Neutrophil (primary cell): ENCODE measurements around the gene FLVCR2.

ENCODE experiments used
- H3K27ac ChIP-seq: fragments of 200-600 bp; sonication (generic); 2 replicates; pipeline ENCODE4 v1.5.1; 2016; ENCODE audit warnings: mild to moderate bottlenecking, moderate library complexity
- H3K27me3 ChIP-seq: fragments of 200-600 bp; sonication (generic); 2 replicates; pipeline ENCODE4 v1.6.0; 2016; ENCODE audit warnings: mild to moderate bottlenecking
- H3K36me3 ChIP-seq: fragments of 200-600 bp; sonication (generic); 2 replicates; pipeline ENCODE4 v1.5.1; 2017
- H3K4me1 ChIP-seq, 2 experiments: fragments of 200-600 bp in 1 of 2; sonication (generic) in 1 of 2; 1 replicate in 1 of 2; 2 replicates in 1 of 2; pipeline versions ENCODE4 v1.5.1 to v1.6.1; 2013 to 2016; ENCODE audit warnings: low read depth in 1 of 2, low read length in 1 of 2, mild to moderate bottlenecking in 1 of 2, moderate library complexity in 1 of 2; ENCODE audit not compliant: control insufficient read depth in 1 of 2, insufficient read depth in 1 of 2
- H3K4me3 ChIP-seq, 2 experiments: fragments of 200-600 bp in 1 of 2; sonication (generic) in 1 of 2; 1 replicate in 1 of 2; 2 replicates in 1 of 2; pipeline ENCODE4 v1.5.1; 2013 to 2016; ENCODE audit warnings: low read depth in 1 of 2, low read length in 1 of 2, mild to moderate bottlenecking in 1 of 2, moderate library complexity in 1 of 2
- H3K9me3 ChIP-seq: fragments of 200-600 bp; sonication (generic); 2 replicates; pipeline ENCODE4 v1.5.1; 2016
- CTCF ChIP-seq: fragments of 200-600 bp; sonication (generic); IDR thresholded peaks from 2 replicates; pipeline ENCODE4 v1.5.1; 2016; ENCODE audit warnings: antibody characterized with exemption

The FLVCR2 gene

DNA sequence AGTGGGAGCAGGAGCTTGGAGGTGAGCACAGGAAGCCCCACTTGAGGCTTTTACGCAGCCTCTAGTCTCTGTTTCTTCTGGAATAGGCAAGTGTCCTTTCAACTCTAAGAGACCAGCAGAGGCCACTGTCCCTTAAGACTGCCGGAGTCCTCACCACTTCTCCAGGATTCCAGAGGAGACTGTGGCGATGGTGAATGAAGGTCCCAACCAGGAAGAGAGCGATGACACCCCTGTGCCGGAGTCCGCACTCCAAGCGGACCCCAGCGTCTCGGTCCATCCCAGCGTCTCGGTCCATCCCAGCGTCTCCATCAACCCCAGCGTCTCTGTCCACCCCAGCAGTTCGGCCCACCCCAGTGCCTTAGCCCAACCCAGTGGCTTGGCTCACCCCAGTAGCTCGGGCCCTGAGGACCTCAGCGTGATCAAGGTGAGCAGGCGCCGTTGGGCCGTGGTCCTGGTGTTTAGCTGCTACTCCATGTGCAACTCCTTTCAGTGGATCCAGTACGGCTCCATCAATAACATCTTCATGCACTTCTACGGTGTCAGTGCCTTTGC lies 442 bp downstream of the FLVCR2 start:
- peaks cover 19% of the 10 kb centered on the region for H3K27me3 ChIP-seq
- H3K27ac ChIP-seq = peak overlapping the region; percentile 56
- peak overlapping the region; percentile 65 for H3K4me3 ChIP-seq
- H3K36me3 ChIP-seq = no peaks in the 10 kb centered on the region
- peaks cover 18 to 24% of the 10 kb centered on the region in 2 experiments for H3K4me1 ChIP-seq
- no peaks in the 10 kb centered on the region for H3K9me3 ChIP-seq
- no peak for TF ChIP-seq CTCF

- no peaks in the 10 kb centered on the region for H3K9me3 ChIP-seq
- H3K4me1 ChIP-seq = peaks cover 18 to 24% of the 10 kb centered on the region in 2 experiments
- H3K27me3 ChIP-seq = peaks cover 19% of the 10 kb centered on the region
- H3K27ac ChIP-seq = no peak overlapping the region
- H3K4me3 ChIP-seq = peak overlapping the region; percentile 65
- no peaks in the 10 kb centered on the region for H3K36me3 ChIP-seq
- TF ChIP-seq CTCF = no peak
Measured at GRCh38 chr14:75579338-75579864, 981 bp downstream of the FLVCR2 start.

DNA sequence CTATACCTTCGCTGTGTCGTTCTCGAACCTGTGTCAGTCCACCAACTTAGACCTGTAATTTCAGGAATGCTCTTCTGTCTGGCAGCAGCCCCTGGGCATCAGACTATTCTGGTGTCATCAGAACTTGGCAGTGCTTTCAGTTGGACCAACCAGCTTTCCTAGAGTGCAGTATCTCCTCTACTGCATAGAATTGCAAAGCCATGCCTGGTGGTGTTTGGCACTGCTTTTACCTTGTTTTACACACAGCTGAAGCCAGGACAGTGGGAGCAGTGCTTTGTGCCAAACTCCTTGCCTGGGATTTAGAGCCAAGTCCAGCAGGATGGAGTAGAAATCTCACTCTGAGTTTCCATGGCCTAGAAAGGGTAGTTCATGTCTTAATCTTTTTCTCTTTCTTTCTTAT lies 1.5 kb downstream of the FLVCR2 start:
- Histone ChIP-seq H3K27ac (no peak overlapping the region), H3K4me3 (no peak overlapping the region), H3K9me3 (no peaks in the 10 kb centered on the region), H3K36me3 (no peaks in the 10 kb centered on the region), H3K4me1 (peaks cover 18 to 24% of the 10 kb centered on the region in 2 experiments), H3K27me3 (peaks cover 19% of the 10 kb centered on the region)
- no peak for TF ChIP-seq CTCF

DNA sequence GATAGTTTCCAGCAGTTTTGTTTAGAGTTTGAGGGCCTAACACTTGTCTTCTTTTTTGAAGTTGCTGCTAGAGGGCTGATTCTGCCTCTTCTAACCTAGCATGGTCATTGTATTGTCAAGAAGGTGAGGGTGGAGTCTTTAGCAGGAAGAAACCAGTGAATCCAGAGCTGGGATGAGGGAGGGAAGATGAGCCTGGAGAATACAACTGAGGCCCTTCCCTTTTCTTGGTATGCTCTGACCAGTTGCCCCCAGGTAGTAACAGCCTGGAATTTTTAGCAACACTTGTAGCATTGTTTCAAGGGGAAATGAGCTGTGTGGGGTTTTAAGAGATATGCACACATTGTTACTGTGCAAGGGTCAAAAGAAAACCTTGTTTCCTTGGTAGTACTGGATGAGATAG lies 9.0 kb downstream of the FLVCR2 start:
- Histone ChIP-seq H3K36me3 (no peaks in the 10 kb centered on the region), H3K4me3 (no peak overlapping the region), H3K27me3 (no peaks in the 10 kb centered on the region), H3K27ac (no peak overlapping the region), H3K4me1 (no peaks in the 10 kb centered on the region), H3K9me3 (no peaks in the 10 kb centered on the region)
- no peak for TF ChIP-seq CTCF

GRCh38 chr14:75589931-75590330 lies 11.5 kb downstream of the FLVCR2 start:
- Histone ChIP-seq H3K4me3 (no peak overlapping the region), H3K27ac (no peak overlapping the region), H3K4me1 (no peaks in the 10 kb centered on the region), H3K27me3 (no peaks in the 10 kb centered on the region), H3K36me3 (no peaks in the 10 kb centered on the region), H3K9me3 (no peaks in the 10 kb centered on the region)
- no peak for TF ChIP-seq CTCF
